IPS DF 19.7 (cell line): Measurements from ENCODE around the gene RIPOR1.
A peak's percentile ranks its signal among the peaks of the same experiment; 100 is the strongest.
"Not testable (repeated sequence)": the region's sequence is repeated elsewhere in the genome, so short reads cannot be mapped to it uniquely, and the experiment has no call there.

ENCODE experiments used
- DNase-seq: peaks from one replicate; pipeline ENCODE4 v3.0.0-alpha.2; 2013; ENCODE audit warnings: low read depth, low spot score

Gene RIPOR1, protein sequence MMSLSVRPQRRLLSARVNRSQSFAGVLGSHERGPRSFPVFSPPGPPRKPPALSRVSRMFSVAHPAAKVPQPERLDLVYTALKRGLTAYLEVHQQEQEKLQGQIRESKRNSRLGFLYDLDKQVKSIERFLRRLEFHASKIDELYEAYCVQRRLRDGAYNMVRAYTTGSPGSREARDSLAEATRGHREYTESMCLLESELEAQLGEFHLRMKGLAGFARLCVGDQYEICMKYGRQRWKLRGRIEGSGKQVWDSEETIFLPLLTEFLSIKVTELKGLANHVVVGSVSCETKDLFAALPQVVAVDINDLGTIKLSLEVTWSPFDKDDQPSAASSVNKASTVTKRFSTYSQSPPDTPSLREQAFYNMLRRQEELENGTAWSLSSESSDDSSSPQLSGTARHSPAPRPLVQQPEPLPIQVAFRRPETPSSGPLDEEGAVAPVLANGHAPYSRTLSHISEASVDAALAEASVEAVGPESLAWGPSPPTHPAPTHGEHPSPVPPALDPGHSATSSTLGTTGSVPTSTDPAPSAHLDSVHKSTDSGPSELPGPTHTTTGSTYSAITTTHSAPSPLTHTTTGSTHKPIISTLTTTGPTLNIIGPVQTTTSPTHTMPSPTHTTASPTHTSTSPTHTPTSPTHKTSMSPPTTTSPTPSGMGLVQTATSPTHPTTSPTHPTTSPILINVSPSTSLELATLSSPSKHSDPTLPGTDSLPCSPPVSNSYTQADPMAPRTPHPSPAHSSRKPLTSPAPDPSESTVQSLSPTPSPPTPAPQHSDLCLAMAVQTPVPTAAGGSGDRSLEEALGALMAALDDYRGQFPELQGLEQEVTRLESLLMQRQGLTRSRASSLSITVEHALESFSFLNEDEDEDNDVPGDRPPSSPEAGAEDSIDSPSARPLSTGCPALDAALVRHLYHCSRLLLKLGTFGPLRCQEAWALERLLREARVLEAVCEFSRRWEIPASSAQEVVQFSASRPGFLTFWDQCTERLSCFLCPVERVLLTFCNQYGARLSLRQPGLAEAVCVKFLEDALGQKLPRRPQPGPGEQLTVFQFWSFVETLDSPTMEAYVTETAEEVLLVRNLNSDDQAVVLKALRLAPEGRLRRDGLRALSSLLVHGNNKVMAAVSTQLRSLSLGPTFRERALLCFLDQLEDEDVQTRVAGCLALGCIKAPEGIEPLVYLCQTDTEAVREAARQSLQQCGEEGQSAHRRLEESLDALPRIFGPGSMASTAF

GRCh38 chr16:67528222-67528869 is at the start of gene RIPOR1:
Gene RIPOR1, plus strand, starts transcription at chr16:67528829. Its CDS starts 9,618 bp downstream, at chr16:67538447.
- no peak for DNase-seq

DNA sequence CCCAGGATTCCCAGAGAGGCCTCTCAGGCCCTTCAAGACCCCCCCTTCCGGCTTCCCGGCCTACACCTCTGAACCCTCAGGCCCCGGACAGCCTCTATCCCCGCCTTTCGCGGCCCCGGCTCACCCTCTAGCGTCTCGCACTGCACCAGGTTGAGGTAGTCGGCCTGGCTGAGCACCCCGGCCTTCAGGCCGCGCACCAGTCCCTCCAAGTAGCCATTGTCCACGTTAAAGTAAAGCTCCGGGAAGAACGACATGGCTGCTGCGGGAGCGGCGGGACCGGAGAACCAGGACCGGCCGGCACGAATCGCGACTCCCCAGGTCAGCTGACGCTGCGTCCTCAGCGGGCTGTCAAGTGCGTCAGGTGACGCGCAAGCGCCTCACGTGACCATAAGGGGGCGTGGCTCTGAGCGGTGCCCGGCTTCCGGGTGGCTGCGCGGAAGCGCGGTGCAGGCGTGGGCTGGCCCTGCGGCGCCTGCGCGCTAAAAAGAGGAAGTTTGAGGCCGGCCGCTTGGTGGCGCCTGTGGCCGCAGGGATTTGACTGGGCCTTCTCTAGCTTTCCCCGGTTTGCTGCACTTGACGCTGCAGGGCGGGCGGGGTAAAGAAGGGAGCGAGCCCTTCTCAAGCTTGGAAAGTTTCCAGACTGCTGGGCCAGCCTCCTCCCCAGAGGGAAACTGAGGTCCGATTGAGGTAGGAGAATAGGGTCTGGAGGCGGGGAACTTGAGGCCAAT is 47.6 kb upstream of the RIPOR1 start, which contains the start of gene ATP6V0D1:
TSS of gene ATP6V0D1 (minus strand) at position 325 of the 728 bp plus-strand sequence. CDS start at position 254, 71 bp downstream.
- peak; percentile 85 for DNase-seq

- DNase-seq = no peak
Measured at GRCh38 chr16:67481561-67482232, 46.9 kb upstream of the RIPOR1 start.

DNA sequence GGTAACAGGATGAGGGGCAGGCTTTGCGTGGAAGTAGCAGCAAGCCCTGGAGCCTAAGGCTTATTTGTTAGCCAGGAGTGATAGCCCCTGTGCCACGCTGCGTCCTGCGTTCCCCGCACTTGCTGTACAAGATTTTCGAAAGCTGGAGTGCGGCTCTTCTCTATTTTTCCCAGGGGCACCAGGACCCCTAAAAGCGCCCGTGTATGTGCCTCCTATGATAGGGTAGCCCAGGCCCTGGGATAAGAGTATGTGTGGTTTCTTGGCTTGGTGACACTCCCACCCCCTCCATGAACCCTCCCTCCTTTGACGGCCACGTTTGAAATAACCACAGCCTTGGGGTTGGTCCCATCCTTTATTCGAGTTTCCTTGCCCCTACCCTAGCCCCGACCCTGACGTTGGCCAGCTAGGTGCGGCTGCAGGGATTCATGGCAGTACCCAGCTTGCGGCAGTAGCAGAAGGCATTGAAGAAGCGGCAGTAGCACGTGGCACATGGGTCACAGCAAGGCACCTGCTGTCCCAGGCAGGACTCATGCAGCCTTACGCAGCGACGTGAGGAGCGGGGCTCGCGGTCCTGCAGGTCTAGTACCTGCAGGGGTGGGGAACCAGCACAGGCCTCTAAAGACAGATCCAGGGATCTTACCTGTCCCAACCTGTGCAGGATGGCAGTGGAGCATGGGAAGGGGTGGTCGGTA is 46.2 kb upstream of the RIPOR1 start:
- DNase-seq = no peak

GRCh38 chr16:67483150-67483549 is 45.5 kb upstream of the RIPOR1 start, which contains the start of gene AGRP:
Gene AGRP, minus strand, starts transcription at chr16:67483547. Its CDS starts 149 bp downstream, at chr16:67483398.
- DNase-seq = no peak

DNA sequence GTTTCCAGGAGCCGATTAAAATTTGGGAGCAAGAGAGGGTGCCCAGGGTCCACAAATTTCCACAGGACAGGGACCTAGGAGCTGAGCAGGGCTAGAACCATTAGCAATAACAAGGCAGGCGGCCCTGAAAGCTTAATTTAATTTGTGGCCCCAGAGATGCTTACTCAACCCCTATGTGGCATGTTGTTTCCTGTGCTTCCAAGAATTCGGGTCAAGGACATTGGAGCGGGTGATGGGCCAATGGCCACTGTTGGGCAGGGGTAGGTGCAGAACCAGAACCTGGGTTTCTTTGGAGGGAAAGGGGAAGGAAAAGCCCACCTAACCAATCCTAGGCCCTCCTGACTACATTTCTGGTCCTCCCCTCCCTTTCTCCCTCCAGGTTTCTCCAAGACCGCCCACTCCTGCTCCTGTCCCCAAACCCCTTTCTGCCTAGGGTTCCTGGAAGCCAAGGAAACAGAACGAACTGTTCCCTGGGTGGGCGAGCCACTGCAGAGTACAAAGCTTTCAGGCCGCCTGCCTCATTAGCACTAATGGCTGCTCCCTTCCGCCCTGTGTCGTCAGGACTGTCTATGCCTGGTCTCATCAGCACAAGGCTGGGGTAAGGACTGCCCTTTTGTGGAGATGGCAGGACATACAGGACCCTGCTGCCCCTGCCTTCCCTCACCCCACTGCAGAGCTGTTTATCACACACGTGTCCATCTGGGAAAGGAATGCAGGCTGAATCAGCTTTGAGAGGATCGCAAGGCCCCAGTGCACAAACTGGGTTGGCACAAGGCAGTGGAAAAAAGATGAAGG is 44.7 kb upstream of the RIPOR1 start:
- no peak for DNase-seq

GRCh38 chr16:67486805-67487204 is 41.8 kb upstream of the RIPOR1 start:
- DNase-seq = no peak

DNA sequence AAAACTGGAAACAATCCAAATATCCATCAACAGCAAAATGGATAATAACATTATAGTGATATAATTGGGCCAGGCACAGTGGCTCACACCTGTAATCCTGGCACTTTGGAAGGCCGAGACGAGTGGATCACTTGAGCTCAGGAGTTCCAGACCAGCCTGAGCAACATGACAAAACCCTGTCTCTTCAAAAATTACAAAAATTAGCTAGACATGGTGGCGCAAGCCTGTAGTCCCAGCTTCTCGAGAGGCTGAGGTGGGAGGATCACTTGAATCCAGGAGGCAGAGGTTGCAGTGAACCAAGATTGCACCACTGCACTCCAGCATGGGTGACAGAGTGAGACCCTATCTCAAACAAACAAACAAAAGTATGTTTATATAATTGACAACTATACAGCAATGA is 41.1 kb upstream of the RIPOR1 start:
- DNase-seq = not testable (repeated sequence)

DNA sequence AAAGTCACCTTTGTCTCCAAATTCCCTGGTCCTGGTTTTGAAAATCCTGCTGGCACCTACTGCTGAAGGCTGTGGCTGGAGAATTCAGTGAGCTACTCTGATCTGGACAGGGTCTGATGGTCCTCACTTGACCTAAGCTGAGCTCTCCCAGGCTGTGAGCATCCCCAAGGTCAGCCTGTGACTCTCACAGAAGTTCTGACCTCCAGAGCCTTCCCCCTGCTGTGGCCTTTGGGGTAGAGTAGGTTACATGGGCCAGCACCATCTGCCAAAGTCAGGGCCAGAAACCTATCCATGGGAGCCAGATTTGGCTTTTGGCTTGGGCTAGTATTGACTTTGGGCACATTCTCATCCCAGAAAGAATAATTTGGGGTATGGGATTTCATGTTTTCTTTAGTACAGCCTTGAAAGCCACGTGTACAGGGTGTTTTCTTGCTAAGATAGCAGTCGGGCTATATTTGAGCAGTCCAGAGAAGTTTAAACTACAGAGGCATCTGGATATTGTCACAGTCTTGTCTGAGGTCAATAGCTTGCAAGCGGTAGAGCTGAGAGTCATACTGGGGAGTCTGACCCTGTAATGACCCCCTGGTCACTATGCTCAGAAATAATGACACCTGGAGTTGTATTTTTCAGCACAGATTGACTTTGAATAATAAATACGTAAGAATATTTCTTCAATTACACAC is 39.1 kb upstream of the RIPOR1 start:
- DNase-seq = no peak

- DNase-seq = no peak
Measured at GRCh38 chr16:67490335-67491096, 38.1 kb upstream of the RIPOR1 start.

- DNase-seq = no peak
Measured at GRCh38 chr16:67499106-67499505, 29.5 kb upstream of the RIPOR1 start.

DNA sequence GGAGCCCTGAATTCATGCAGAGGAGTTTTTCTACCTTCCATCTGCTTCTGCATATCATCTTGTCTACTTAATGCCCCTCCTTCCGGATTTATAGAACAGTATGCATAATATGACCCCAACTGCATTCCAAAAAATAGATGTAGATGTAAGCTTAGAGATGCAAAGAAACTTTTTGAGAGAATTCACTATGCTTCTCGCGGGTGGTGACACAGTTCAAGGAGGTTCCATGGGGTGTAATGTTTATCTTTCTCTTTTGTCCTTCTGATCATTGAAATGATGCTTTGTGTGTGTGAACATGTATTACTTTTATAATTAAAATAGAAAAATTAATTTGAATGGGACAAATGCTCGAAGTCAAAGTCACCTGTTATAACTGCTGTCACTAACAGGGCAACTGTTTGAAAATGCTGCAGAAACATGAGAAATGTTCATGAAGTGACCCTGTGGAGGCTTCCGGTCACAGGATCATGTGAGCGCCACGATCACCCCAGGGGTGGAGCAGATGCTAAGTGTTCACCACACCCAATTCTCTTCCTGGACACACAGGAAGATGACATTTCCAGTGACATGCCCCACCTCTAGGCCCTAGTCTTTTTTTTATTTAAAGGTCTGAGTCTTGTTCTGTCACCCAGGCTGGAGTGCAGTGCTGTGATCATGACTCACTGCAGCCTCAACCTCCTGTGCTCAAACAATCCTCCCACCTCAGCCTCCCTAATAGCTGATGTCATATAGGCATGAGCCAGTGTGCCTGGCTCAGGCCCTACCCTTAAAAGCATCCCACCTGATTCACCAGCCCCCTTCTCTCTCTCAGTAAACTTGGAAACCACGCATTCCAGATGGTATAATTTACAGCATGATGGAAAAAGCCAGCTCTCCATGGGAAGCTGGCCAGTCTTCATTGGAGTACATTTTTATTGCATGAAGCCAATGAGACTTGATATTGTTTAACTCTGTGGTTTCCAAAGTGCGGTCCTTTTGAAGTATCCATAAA is 24.3 kb upstream of the RIPOR1 start:
- DNase-seq = no peak

GRCh38 chr16:67506468-67506867 is 22.2 kb upstream of the RIPOR1 start:
- DNase-seq = no peak

GRCh38 chr16:67509016-67509415 is 19.6 kb upstream of the RIPOR1 start:
- DNase-seq = no peak

DNA sequence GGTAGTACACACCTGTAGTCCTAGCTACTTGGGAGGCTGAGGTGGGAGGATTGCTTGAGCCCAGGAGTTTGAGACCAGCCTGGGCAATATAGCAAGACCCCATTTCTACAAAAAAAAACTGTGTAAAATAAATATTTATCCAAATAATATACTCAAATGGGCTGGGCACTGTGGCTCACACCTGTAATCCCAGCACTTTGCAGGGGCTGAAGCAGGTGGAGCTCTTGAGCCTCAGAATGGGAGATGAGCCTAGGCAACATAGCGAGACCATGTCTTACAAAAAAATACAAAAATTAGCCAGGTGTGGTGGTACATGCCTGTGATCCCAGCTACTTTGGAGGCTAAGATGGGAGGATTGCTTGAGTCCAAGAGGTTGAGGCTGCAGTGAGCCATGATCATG is 14.7 kb upstream of the RIPOR1 start:
- not testable (repeated sequence) for DNase-seq

DNA sequence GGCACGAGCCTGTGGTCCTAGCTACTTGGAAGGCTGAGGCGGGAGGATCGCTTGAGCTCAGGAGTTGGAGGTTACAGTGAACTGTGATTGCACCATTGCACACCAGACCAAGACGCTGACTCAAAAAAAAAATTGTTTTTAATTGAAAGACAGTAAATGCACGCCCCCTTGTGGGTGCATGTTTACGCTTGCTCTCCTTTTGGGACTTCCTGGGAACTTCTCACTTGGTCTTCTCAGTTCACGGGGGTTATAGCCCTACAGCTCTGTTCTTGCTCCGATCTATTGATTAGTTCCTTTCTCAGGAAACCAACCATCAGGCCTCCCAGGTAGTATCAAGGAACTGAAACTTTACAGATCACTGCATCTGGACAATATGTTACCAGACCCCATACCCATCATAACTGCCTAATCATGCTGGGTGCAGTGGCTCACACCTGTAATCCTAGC is 14.2 kb upstream of the RIPOR1 start:
- DNase-seq = no peak
